ENCODE measurements around the gene ACSM5. TPM values are rescaled to one million over a fixed set of nuclear protein-coding genes. Genes with fewer than 3 reads are reported as not detected.

ACSM5 gene
- total RNA-seq, 1 donor from 2014 or later: 0.12 TPM

DNA sequence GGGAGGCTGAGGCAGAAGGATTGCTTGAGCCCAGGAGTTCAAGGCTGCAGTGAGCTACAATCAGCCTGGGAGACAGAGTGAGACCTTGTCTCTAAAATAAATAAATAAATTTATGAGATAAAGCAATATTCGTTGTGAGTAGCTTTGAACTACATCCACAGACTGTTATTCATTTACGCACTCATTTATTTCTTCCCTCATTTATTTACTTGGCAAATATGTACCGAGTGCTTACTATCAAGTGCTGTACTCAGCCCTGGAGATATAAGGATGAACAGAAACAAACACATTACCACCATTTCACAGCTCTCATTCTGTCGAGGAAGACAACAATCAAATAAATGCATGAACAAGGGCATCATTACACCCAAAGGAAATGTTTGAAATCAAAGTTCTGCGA is 32.2 kb upstream of the ACSM5 start:
- no peak overlapping the region for H3K4me3 ChIP-seq (ENCODE audit: low read depth, low read length)
- TF ChIP-seq, protein P1, sequence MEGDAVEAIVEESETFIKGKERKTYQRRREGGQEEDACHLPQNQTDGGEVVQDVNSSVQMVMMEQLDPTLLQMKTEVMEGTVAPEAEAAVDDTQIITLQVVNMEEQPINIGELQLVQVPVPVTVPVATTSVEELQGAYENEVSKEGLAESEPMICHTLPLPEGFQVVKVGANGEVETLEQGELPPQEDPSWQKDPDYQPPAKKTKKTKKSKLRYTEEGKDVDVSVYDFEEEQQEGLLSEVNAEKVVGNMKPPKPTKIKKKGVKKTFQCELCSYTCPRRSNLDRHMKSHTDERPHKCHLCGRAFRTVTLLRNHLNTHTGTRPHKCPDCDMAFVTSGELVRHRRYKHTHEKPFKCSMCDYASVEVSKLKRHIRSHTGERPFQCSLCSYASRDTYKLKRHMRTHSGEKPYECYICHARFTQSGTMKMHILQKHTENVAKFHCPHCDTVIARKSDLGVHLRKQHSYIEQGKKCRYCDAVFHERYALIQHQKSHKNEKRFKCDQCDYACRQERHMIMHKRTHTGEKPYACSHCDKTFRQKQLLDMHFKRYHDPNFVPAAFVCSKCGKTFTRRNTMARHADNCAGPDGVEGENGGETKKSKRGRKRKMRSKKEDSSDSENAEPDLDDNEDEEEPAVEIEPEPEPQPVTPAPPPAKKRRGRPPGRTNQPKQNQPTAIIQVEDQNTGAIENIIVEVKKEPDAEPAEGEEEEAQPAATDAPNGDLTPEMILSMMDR (conservative IDR thresholded peaks at IDR 0.05; ENCODE audit: low read depth, low read length): no peak
- no peak for DNase-seq (ENCODE audit: low read depth)

DNA sequence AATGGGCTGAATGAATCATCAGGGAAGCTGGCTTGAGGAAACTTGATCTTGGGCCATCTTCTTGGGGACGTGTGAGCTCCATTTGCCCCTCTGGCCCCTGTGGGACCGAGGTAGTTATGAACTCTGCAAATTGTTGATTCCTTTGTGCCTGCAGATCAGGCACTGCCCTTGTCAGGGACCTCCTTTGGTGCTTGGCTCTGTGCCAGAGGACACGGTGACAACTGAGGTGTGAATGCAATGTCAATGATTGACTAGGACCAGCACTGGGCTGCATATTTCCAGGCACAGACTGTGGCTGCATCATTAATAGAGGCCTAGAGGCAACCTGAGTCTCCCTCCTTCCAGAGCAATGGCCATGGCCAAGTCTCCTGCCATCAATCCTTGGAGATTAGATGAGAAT is 28.6 kb upstream of the ACSM5 start:
- DNase-seq (ENCODE audit: low read depth): no peak
- H3K4me3 ChIP-seq (ENCODE audit: low read depth, low read length): no peak overlapping the region
- TF ChIP-seq, protein P1 (conservative IDR thresholded peaks at IDR 0.05; ENCODE audit: low read depth, low read length): no peak

DNA sequence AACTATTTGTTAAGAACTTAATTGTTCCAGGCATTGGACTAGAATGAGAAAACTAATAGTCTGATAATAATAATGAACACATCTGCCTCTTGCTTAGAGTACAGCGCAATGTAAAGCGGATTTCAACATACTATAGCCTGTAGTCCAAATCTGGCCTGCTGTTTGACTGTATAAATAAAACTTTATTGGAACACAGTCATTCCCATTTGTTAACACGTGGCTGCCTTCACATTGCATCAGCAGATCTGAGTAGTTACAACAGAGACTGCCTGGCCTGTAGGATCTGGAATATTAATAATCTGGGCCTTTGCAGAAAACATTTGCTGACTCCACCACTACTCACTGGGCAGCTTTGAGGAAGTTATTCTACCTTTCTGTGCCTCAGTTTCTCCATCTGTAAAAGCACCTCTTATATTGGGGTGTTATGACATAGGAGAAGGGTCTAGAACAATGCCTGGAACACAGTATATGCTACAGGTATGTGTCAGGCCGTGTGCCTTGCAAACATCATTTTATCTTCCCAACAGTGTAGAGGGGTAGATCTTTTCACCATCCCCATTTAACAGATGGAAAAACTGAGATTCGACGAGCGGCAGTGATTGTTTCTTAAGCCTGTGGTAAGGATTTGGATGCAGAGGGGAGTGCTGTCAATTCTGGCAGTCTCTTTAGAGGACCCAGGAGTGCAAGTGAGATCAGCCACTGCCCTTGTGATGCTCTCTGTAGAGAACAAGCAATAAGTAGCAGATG is 27.0 kb upstream of the ACSM5 start:
- TF ChIP-seq, protein P1 (conservative IDR thresholded peaks at IDR 0.05; ENCODE audit: low read depth, low read length): no peak

DNA sequence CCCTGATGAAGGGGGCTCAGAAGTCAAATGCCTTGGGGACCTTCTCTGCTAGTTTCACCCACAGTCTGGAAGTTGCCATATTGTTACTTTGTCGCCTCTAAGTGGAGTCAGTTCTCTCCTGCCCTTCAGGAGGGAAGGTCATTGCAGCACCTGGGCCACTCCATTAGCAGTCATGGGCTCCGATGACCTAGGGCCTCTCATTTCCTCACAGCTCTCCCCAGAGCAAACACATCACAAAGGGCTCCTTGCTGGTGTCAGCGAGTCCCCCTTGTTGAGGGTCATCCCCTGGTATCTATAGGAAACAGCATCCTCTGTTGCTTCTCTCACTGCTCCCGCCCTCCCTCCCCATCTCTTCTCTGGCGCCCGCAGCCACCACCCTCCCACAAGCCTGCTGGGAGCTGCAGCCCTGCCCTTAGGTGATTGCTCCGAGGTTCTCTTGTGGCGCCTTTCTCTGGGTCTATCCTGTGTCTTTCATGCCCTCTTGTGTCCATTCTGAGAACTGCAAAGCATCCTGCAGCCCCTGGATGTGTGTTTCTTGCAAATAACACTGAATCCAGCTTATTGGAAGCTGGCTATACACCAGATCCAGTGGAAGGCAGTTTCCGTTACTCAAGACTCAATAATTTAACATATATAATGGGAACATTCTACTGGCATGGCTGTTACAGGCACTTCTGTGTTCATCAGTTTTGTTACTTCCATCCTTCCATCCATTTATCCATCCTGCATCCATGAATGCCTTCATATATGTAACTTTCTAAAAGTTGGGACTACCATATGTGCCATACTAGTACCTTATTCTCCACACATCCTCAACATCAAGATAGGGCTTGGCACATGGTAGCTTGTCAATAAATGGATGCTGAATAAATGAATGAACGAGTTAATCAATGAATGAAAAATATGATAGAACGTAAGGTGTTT is 26.0 kb upstream of the ACSM5 start:
- peak; percentile 40 for DNase-seq (ENCODE audit: low read depth)
- TF ChIP-seq, protein P1 (conservative IDR thresholded peaks at IDR 0.05; ENCODE audit: low read depth, low read length): peak; percentile 90
- no peak overlapping the region for H3K4me3 ChIP-seq (ENCODE audit: low read depth, low read length)

More for the DNA sequence above, 27.0 kb upstream of the ACSM5 start:
- no peak for DNase-seq (ENCODE audit: low read depth)
- H3K4me3 ChIP-seq (ENCODE audit: low read depth, low read length): no peak overlapping the region

DNA sequence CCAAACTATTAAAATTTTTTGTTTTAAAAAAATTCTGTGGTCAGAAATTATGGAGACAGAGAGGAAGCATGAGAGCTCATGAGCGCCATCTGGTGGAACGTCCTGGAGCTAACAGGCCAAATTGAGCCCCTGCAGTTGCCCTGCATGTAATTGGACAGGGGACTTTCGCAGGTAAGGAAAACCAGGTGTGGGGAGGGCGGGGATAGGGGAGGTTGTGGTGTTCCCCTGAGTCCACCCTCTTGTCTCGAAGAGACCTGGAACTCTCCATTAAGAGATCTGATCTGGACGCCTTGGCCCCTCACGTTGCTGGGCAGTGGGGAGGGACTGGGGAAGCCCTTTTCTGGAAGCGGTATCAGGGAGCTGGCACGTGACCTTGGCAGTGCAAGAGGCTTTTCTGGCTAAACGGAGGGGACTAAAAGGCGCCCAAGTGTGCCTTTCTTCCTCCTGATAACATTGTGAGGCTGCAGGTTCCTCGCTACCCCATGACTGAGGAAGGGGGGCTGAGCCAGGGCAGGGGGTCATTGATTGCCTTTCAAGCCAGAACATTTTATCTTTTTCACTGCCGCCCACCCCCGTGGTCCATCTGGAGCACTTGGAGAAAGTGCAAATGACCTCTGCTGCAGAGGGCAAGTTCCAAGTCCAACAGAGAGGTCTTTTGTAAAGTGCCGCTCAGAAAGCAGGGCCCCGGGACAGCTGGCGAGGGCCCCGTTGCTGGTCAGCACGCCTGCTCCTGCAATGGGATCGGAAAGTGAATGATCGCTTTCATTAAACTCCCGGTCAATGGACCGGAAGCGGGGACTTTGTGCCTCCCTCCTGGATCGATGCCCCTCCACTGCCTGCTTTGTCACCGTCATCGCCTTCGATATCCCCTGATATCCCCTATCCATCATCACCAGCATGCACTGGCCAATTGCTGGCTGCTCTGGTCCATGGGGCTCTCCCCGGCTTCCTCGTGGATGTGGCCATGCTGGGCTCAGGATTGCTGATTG is 23.2 kb upstream of the ACSM5 start:
- H3K4me3 ChIP-seq (ENCODE audit: low read depth, low read length): no peak overlapping the region
- DNase-seq (ENCODE audit: low read depth): no peak
- TF ChIP-seq, protein P1 (conservative IDR thresholded peaks at IDR 0.05; ENCODE audit: low read depth, low read length): peak; percentile 89

DNA sequence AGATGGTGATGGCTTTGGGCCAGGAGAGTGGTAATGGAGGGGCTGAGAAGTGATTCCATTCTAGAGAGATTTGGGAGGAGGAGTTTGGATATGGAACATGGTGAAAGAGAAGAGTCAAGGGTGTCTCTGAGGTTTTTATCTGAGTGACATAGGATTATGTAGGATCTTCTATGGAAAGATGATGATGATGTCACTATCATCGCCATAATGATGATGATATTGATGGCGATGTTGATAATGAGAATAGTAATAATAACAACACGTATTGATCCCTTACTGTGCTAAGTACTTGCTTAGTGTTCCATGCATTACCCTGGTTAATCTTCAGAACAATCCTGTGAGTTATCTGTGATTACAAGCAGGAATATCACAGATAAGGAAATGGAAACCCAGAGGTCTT is 21.4 kb upstream of the ACSM5 start:
- no peak for DNase-seq (ENCODE audit: low read depth)
- TF ChIP-seq, protein P1 (conservative IDR thresholded peaks at IDR 0.05; ENCODE audit: low read depth, low read length): no peak
- no peak overlapping the region for H3K4me3 ChIP-seq (ENCODE audit: low read depth, low read length)

Data from epithelial cell of proximal tubule (primary cell).